KBM-7 (cell line): ENCODE measurements around the gene PDLIM1.
"Not testable (repeated sequence)": the region's sequence is repeated elsewhere in the genome, so short reads cannot be mapped to it uniquely, and the experiment has no call there.

Experiments
- DNase-seq: peaks from one replicate; pipeline ENCODE4 v3.0.0-alpha.2; 2015
- in situ Hi-C: fragments of 300-500 bp; cut with MboI; formaldehyde crosslinking; loops from 2 replicates; pipeline ENCODE4 v1.14.3; 2020; ENCODE audit warnings: low sequenced_read_pairs, low pct_unique_long_range_greater_than_20kb, mixed read lengths

Gene PDLIM1

DNA sequence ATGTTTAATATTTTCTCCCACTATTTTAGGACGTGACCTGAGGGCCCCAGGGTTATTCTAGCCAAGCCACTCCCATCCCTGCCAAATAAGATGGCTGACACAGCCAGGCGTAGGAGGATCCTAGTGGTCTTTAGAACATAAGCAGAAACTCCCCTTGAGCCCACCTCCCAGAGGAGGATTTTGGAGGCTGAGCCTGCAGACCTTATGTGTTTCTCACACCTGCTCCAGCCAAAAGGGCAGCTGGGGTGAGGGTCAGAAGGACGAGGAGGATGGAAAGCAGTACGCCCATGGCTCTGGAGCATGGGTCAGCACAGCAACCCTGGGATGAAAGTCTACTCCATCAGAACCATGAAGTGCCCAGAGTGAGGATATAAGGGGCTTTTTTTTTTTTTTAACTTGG, 39.9 kb downstream of the PDLIM1 start:
- DNase-seq, result no peak
- in situ Hi-C loops, result no loop called here

DNA sequence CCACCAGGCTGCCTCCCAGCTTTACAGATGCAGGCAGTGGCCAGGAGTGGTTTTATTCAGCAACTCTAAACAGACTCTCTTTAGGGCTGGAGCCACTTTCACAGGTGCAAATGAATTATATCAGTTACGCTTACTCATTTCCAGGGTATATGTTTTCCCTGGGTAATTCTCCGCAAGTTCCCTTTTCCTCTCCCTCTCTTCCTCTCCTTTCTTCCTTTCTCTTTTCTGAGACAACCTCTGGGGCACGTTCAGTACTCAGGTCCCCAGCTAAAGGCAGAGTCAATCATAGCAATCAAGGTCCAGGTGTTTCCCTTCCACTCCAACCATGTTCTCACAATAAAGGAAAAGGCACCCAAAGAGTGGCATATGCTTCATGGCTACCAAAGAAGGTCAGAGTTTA, 41.3 kb downstream of the PDLIM1 start:
- in situ Hi-C loops, result loop anchor here (10.0 to 25.0 kb wide), 2 partner anchors 115 to 637 kb away; no protein-coding TSS in a partner anchor
- no peak for DNase-seq

- in situ Hi-C loops, result loop anchor here (10.0 to 25.0 kb wide), 2 partner anchors 116 to 637 kb away; no protein-coding TSS in a partner anchor
These were observed 41.8 kb downstream of the PDLIM1 start for GRCh38 chr10:95248989-95249388.

DNA sequence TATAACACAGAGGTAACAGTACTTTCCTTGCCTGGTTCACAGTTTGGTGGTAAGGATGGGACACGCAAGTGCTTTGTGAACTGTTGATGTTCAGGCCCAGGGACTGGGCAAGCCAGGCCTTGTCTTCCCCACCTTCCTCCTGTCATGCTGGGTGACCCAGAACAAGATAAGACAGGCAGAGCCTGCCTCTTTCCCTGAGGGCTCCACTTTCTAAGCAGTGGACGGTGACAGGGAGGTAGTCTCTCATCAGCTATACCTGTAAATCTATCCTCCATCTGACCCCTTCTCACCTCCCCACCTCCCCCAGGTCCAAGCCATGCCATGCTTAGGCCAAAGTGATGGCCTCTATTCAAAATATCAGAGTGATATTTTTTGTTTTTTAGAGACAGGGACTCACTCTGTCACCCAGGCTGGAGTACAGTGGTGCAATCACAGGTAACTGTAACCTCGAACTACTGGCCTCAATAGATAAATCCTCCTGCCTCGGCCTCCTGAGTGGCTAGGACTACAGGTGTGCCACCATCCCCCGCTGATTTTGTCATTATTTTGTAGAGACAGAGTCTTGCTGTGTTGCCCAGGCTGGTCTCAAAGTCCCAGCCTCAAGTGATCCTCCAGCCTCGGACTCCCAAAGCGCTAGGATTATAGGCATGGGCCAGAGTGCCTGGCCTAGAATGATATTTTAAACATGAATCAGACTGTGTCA, 42.8 kb downstream of the PDLIM1 start:
- no peak for DNase-seq
- in situ Hi-C loops, result loop anchor here (10.0 to 25.0 kb wide), 2 partner anchors 117 to 636 kb away; no protein-coding TSS in a partner anchor

More at GRCh38 chr10:95248989-95249388, 41.8 kb downstream of the PDLIM1 start:
- no peak for DNase-seq

GRCh38 chr10:95247200-95247880, 43.5 kb downstream of the PDLIM1 start:
- in situ Hi-C loops, result loop anchor here (10.0 to 25.0 kb wide), 2 partner anchors 117 to 635 kb away; no protein-coding TSS in a partner anchor
- no peak for DNase-seq

- DNase-seq, result peak; percentile 85
- in situ Hi-C loops, result loop anchor here (10.0 to 25.0 kb wide), 2 partner anchors 118 to 634 kb away; no protein-coding TSS in a partner anchor
These were observed 44.2 kb downstream of the PDLIM1 start for GRCh38 chr10:95246582-95247051.

- in situ Hi-C loops, result loop anchor here (10.0 to 25.0 kb wide), 2 partner anchors 119 to 633 kb away; no protein-coding TSS in a partner anchor
- no peak for DNase-seq
These were observed 45.3 kb downstream of the PDLIM1 start for GRCh38 chr10:95245425-95246055.

DNA sequence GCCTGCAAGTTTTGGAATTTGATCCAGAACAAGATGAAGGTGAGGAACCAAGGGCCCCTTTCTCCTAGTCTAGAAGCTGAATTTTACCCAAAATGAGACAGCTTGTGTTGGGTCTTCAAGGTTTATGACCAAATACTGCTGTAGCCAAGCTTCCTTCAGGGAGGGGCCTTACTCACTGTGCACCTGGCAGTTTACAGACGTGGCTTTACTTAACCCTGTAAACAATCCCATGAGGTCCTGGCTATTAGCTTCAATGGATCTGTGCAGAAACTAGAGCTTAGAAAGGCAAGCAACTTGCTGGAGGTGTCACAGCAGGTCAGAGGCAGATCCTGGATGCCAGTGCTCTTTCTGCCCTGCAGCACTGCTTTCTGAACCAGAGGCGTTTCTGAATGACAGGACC, 46.7 kb downstream of the PDLIM1 start:
- DNase-seq, result no peak
- in situ Hi-C loops, result loop anchor here (10.0 to 25.0 kb wide), 2 partner anchors 121 to 632 kb away; no protein-coding TSS in a partner anchor

- DNase-seq, result no peak
- in situ Hi-C loops, result loop anchor here (10.0 to 25.0 kb wide), 2 partner anchors 122 to 631 kb away; no protein-coding TSS in a partner anchor
These were observed 47.5 kb downstream of the PDLIM1 start for GRCh38 chr10:95243318-95243617.

DNA sequence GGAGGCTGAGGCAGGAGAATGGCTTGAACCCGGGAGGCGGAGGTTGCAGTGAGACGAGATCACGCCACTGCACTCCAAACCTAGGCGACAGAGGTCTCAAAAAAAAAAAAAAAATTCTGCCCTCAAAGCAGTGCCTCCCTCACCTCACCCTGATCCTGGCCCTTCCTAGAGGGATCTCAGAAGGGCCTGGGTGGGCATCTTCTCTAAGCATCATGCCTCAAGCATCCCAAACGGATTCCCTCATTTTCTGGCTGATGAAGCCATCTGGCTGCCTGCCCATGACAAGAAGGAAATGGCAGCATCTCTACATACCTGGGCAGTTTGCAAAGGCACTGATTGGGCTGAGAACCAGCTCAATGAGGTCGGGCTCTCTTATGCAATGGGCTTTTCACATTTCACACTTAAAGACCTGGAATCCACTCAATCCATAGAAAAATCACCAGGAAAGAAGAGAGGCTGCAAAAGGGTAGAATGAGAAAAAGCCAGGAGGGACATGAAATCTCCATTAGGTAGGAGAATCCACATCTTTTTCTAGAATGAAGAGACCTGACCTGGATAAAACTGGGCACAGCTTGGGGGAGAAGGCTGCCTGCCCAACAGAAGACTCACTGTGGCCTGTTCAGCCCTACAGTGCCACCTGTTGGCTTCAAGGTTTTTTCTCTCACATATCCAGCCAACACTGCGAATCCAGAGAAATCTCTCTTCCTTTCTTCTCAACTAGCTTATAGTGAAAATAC, 48.1 kb downstream of the PDLIM1 start:
- DNase-seq, result peak; percentile 61
- in situ Hi-C loops, result loop anchor here (10.0 to 25.0 kb wide), 2 partner anchors 122 to 630 kb away; no protein-coding TSS in a partner anchor

DNA sequence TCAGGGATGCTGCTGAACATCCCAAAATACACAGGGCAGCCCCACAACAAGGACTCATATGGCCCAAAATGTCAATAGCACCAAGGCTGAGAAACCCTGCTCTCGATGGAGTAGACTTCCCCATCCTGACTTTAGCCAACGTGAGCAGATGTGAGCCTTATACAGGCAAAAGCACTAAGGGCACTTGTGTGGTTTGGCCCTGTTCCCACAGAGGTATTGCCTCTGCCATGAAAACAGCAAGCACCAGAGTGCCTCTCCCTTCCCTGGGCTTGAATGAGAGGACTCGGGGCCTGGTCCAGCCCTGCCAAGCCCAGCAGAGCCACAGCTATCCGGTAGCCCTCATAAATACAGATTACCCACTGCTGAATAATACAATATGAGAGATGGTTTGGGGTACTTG, 49.3 kb downstream of the PDLIM1 start:
- in situ Hi-C loops, result loop anchor here (10.0 to 25.0 kb wide), 2 partner anchors 123 to 629 kb away; no protein-coding TSS in a partner anchor
- no peak for DNase-seq

DNA sequence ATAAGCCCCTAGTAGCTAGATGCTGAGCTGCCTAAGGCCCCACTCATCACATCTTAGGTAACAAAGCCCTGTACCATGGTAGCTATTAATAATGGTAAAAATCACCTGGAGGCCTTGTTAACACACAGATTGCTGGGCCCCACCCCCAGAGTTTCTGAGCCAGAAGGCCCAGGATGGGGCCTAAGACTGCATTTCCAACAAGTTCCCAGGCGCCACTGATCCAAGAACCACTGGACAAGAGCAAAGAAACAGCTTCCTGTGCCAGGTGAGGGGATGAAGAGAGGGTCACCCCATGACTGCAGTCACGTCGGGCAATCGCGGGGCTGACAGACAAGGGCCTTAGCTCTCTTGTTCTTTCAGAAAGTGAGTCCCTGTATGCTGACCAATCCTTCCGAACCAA, 50.0 kb downstream of the PDLIM1 start:
- no peak for DNase-seq
- in situ Hi-C loops, result loop anchor here (10.0 to 25.0 kb wide), 2 partner anchors 124 to 629 kb away; no protein-coding TSS in a partner anchor

- not testable (repeated sequence) for DNase-seq
- in situ Hi-C loops, result loop anchor here (10.0 to 25.0 kb wide), 2 partner anchors 125 to 628 kb away; no protein-coding TSS in a partner anchor
These were observed 50.7 kb downstream of the PDLIM1 start for GRCh38 chr10:95240096-95240495.

GRCh38 chr10:95237376-95238170, 53.2 kb downstream of the PDLIM1 start:
- no peak for DNase-seq
- in situ Hi-C loops, result loop anchor here (25.0 kb wide), 1 partner anchor 625 kb away; no protein-coding TSS in a partner anchor

DNA sequence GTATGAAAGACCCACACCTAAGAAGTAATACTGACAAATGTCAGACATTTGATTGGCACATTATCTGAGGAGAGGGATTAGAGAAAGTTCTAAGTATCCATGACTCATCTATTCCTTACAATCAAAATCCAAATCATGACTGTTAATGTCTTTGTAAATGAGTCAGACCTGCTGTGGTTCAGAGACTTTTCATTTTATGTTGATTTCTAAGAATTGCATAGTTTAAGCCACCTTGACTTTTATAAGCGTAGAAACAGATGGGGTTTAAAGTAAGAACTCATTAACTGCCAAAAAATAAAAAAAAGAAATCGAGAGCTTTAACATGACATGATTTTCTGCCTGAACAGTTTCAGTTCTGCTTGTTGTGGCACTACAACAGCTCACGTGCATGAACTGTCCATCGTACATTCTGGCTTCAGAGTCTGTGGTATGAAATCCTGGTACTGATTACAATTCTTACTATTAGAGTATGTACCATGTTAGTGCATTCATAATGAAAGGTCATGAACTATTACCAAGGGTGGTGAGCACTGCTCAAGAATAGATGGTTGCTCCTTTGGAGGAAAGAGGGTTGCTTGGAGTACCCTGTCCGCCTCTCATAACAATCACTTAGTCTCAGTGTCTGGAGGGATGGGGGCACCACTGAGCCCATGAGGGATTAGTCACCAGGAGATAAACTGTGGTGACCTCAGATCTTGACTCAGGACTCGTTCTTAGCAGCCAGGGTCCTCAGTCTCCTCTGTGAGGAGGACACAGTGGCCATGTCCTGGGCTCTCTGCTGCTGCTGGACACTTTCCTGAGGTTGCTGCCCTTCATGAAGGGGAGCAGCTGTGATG, 54.5 kb downstream of the PDLIM1 start:
- in situ Hi-C loops, result loop anchor here (25.0 kb wide), 1 partner anchor 624 kb away; no protein-coding TSS in a partner anchor
- no peak for DNase-seq

- DNase-seq, result no peak
- in situ Hi-C loops, result loop anchor here (25.0 kb wide), 1 partner anchor 623 kb away; no protein-coding TSS in a partner anchor
These were observed 55.1 kb downstream of the PDLIM1 start for GRCh38 chr10:95235676-95236067.

GRCh38 chr10:95234951-95235350, 55.9 kb downstream of the PDLIM1 start:
- in situ Hi-C loops, result loop anchor here (25.0 kb wide), 1 partner anchor 623 kb away; no protein-coding TSS in a partner anchor
- DNase-seq, result no peak
